GM18909 (cell line): ENCODE measurements around the gene CHST3.
"Not testable (repeated sequence)": the region's sequence is repeated elsewhere in the genome, so short reads cannot be mapped to it uniquely, and the experiment has no call there.

Source experiments
- ATAC-seq: cut with Tn5 transposase; IDR thresholded peaks from one replicate; pipeline ENCODE4 v1.9.1; 2021; ENCODE audit warnings: mild to moderate bottlenecking; ENCODE audit not compliant: unreplicated experiment, poor library complexity

CHST3 gene

GRCh38 chr10:71964098-71964742, at the start of gene CHST3:
Gene CHST3 (plus strand): TSS chr10:71964395. CDS start chr10:72005843, 41,448 bp downstream.
- no peak for ATAC-seq

GRCh38 chr10:71916827-71917226, 47.4 kb upstream of the CHST3 start:
- no peak for ATAC-seq

- ATAC-seq, result no peak
Observed at GRCh38 chr10:71918992-71919391, 45.2 kb upstream of the CHST3 start.

GRCh38 chr10:71919956-71920539, 44.1 kb upstream of the CHST3 start:
- not testable (repeated sequence) for ATAC-seq

- ATAC-seq, result no peak
Observed at GRCh38 chr10:71920540-71921323, 43.5 kb upstream of the CHST3 start.

GRCh38 chr10:71921324-71922027, 42.7 kb upstream of the CHST3 start:
- ATAC-seq, result no peak

- no peak for ATAC-seq
Observed at GRCh38 chr10:71923138-71923692, 41.0 kb upstream of the CHST3 start.

- no peak for ATAC-seq
Observed at GRCh38 chr10:71924771-71925170, 39.4 kb upstream of the CHST3 start.

GRCh38 chr10:71927159-71927558, 37.0 kb upstream of the CHST3 start:
- ATAC-seq, result no peak

- no peak for ATAC-seq
Observed at GRCh38 chr10:71927776-71928592, 36.2 kb upstream of the CHST3 start.

GRCh38 chr10:71931295-71931694, 32.9 kb upstream of the CHST3 start:
- no peak for ATAC-seq

GRCh38 chr10:71933651-71934050, 30.5 kb upstream of the CHST3 start:
- no peak for ATAC-seq

- ATAC-seq, result no peak
Observed at GRCh38 chr10:71938211-71938610, 26.0 kb upstream of the CHST3 start.

- no peak for ATAC-seq
Observed at GRCh38 chr10:71939304-71939703, 24.9 kb upstream of the CHST3 start.

- no peak for ATAC-seq
Observed at GRCh38 chr10:71939861-71940474, 24.2 kb upstream of the CHST3 start.

- no peak for ATAC-seq
Observed at GRCh38 chr10:71940752-71941151, 23.4 kb upstream of the CHST3 start.

- no peak for ATAC-seq
Observed at GRCh38 chr10:71941318-71941717, 22.9 kb upstream of the CHST3 start.

- ATAC-seq, result no peak
Observed at GRCh38 chr10:71945819-71946474, 18.2 kb upstream of the CHST3 start.

- no peak for ATAC-seq
Observed at GRCh38 chr10:71946700-71947099, 17.5 kb upstream of the CHST3 start.
